K562 (cell line): ENCODE results near the gene COX14. TPM values are rescaled to one million over a fixed set of nuclear protein-coding genes. Genes with fewer than 3 reads are reported as not detected.
"Not testable (repeated sequence)": the region's sequence is repeated elsewhere in the genome, so short reads cannot be mapped to it uniquely, and the experiment has no call there.

Source experiments
- ATAC-seq: fragments of 200-7000 bp; cut with Tn5 transposase; 3 replicates; pipeline ENCODE4 v1.9.1; 2020; ENCODE audit warnings: moderate library complexity
- BruUV-seq: library from RNA; stranded (reverse); fragments of 400-500 nt; replicated peaks from 2 replicates; lab custom pipeline; 2021; lab: Mats Ljungman, UMichigan
- CTCF ChIA-PET: fragments of 300-600 bp; formaldehyde crosslinking; extraction: SDS; loops from one replicate; lab custom pipeline; 2021; ENCODE audit warnings: low intra/inter-chr PET ratio; lab: Yijun Ruan, JAX
- POLR2A ChIA-PET: fragments of 300-600, 350-650 bp; sonication (Branson Sonifier 250); formaldehyde crosslinking; extraction: SDS; loops from one replicate; lab custom pipeline; 2021; ENCODE audit warnings: antibody characterized with exemption, inconsistent platforms; lab: Yijun Ruan, JAX
- DNase-seq, 4 experiments: peaks; one replicate each; pipeline versions ENCODE4 v3.0.0 to v3.0.0-alpha.2; 2011 to 2018; ENCODE audit warnings: low spot score in 3 of 4, mixed read lengths in 3 of 4; ENCODE audit errors: extremely low read depth in 1 of 4
- FAIRE-seq: peaks from 2 replicates; lab custom pipeline; 2011; peaks lifted over from hg19 to GRCh38; lab: Jason Lieb, UNC
- H2AFZ ChIP-seq: 2 replicates; pipeline ENCODE4 v1.6.0; 2011; ENCODE audit warnings: low read depth, low read length, control low read depth, inconsistent platforms
- H3K27ac ChIP-seq: fragments of 200-600 bp; 3 replicates; pipeline ENCODE4 v1.8.0; 2011; ENCODE audit warnings: low read depth, mild to moderate bottlenecking, control low read depth, inconsistent platforms, low read length, moderate library complexity, mixed read lengths; ENCODE audit errors: extremely low read depth
- H3K27me3 ChIP-seq, 2 experiments: fragments of 300-600 bp in 1 of 2; 2 replicates in 1 of 2; 3 replicates in 1 of 2; pipeline versions ENCODE4 v1.6.0 to v1.8.0; 2011; ENCODE audit warnings: inconsistent platforms in 2 of 2, low read length in 2 of 2, mild to moderate bottlenecking in 1 of 2, mixed read lengths in 1 of 2, moderate library complexity in 1 of 2; ENCODE audit not compliant: control insufficient read depth in 2 of 2, insufficient read depth in 2 of 2
- H3K36me3 ChIP-seq: fragments of 300-600 bp; 3 replicates; pipeline ENCODE4 v1.8.0; 2011; ENCODE audit warnings: mild to moderate bottlenecking, low read length, inconsistent platforms; ENCODE audit not compliant: control insufficient read depth, insufficient read depth
- H3K4me1 ChIP-seq, 2 experiments: fragments of 200-600 bp in 1 of 2; replicated peaks in 1 of 2; 2 replicates in 1 of 2; 3 replicates in 1 of 2; pipeline versions ENCODE4 v1.5.1 to v1.8.0; 2011; ENCODE audit warnings: inconsistent platforms in 2 of 2, low read length in 2 of 2, mild to moderate bottlenecking in 1 of 2, mixed read lengths in 1 of 2, moderate library complexity in 1 of 2; ENCODE audit not compliant: control insufficient read depth in 2 of 2, insufficient read depth in 2 of 2
- H3K4me2 ChIP-seq: 2 replicates; pipeline ENCODE4 v1.6.1; 2011; ENCODE audit warnings: low read length, control low read depth, inconsistent platforms, mixed read lengths; ENCODE audit not compliant: insufficient read depth
- H3K4me3 ChIP-seq: fragments of 200-600 bp; sonication (generic), shearing (Covaris generic); 2 replicates; pipeline ENCODE4 v1.5.1; 2016; ENCODE audit warnings: control low read depth, inconsistent platforms
- H3K79me2 ChIP-seq: fragments of 200-600 bp; 3 replicates; pipeline ENCODE4 v1.8.0; 2011; ENCODE audit warnings: low read length, inconsistent platforms; ENCODE audit not compliant: control insufficient read depth, insufficient read depth
- H3K9ac ChIP-seq, 2 experiments: 2 replicates each; pipeline versions ENCODE4 v1.6.0 to v1.6.1; 2011; ENCODE audit warnings: low read depth in 2 of 2, low read length in 2 of 2, control low read depth in 1 of 2, inconsistent platforms in 1 of 2, mild to moderate bottlenecking in 1 of 2, mixed read lengths in 1 of 2; ENCODE audit not compliant: insufficient read depth in 1 of 2
- H3K9me1 ChIP-seq: one replicate; pipeline ENCODE4 v1.6.0; 2011; ENCODE audit warnings: inconsistent platforms, mild to moderate bottlenecking, low read length, moderate library complexity; ENCODE audit not compliant: control insufficient read depth, insufficient read depth
- H3K9me3 ChIP-seq: replicated peaks from 2 replicates; pipeline ENCODE4 v1.5.1; 2011; ENCODE audit warnings: low read depth, low read length, inconsistent platforms; ENCODE audit not compliant: control insufficient read depth, insufficient read depth
- H4K20me1 ChIP-seq: replicated peaks from 2 replicates; pipeline ENCODE4 v1.6.1; 2011; ENCODE audit warnings: low read length, inconsistent platforms, mixed read lengths; ENCODE audit not compliant: control insufficient read depth, insufficient read depth
- C11orf30 ChIP-seq: fragments of 450-650 bp; IDR thresholded peaks from 2 replicates; pipeline ENCODE4 v1.6.1; 2016; ENCODE audit warnings: low read depth, mild to moderate bottlenecking
- CEBPB ChIP-seq: fragments of 450-650 bp; IDR thresholded peaks from 2 replicates; pipeline ENCODE4 v1.6.1; 2016; ENCODE audit warnings: missing genetic modification characterization, missing compliant biosample characterization
- FIP1L1 ChIP-seq: fragments of 200-400 bp; formaldehyde crosslinking; IDR thresholded peaks from 2 replicates; pipeline ENCODE4 v1.6.1; 2018; ENCODE audit warnings: mild to moderate bottlenecking, low read depth, low read length; ENCODE audit not compliant: poor library complexity, severe bottlenecking
- MAFF ChIP-seq: IDR thresholded peaks from 2 replicates; pipeline ENCODE4 v1.6.1; 2012; ENCODE audit warnings: low read length, improper control_type of control experiment
- MAFG ChIP-seq: fragments of 450-650 bp; conservative IDR thresholded peaks from 2 replicates; pipeline ENCODE4 v1.6.1; 2016; ENCODE audit warnings: missing genetic modification characterization, missing compliant biosample characterization
- MAFK ChIP-seq: IDR thresholded peaks from 2 replicates; pipeline ENCODE4 v1.6.1; 2011; ENCODE audit warnings: low read length, improper control_type of control experiment
- ZNF165 ChIP-seq: fragments of 250-450 bp; sonication (Bioruptor Pico); IDR thresholded peaks from 2 replicates; pipeline ENCODE4 v1.4.0; 2020; ENCODE audit warnings: borderline replicate concordance
- ZNF316 ChIP-seq: fragments of 450-650 bp; IDR thresholded peaks from 2 replicates; pipeline ENCODE4 v1.6.1; 2016
- ZNF668 ChIP-seq: fragments of 250-450 bp; sonication (Bioruptor Pico); IDR thresholded peaks from 2 replicates; pipeline ENCODE4 v1.8.0; 2022; ENCODE audit warnings: mild to moderate bottlenecking, inconsistent platforms
- whole genome bisulfite sequencing: fragments of 100-300 bp; shearing (Covaris generic); methylation state at CpG from one replicate; pipeline ENCODE4 v1.1.6; 2016; ENCODE audit warnings: low coverage, mixed read lengths; ENCODE audit not compliant: insufficient coverage; ENCODE audit errors: missing lambda C conversion rate; 5-methylcytosine and 5-hydroxymethylcytosine counted together
- in situ Hi-C: fragments of 300-500 bp; cut with MboI; formaldehyde crosslinking; loops from 4 replicates; pipeline ENCODE4 v1.15.0; 2018; ENCODE audit warnings: inconsistent platforms, mixed read lengths
- intact Hi-C: fragments of 100-400 bp; cut with micrococcal nuclease; formaldehyde crosslinking; loops from 2 replicates; pipeline ENCODE4 v1.14.2; 2022
- polyA plus RNA-seq, 8 experiments: library from polyadenylated mRNA; depleted of rRNA in 4 of 8; stranded (reverse) in 5 of 8; unstranded in 3 of 8; fragments of >200 nt; fragmentation: Nextera tagmentation in 2 of 8; fragmentation: Illumina TruSeq in 1 of 8; extraction: Ambion mirVana in 2 of 8; extraction: Trizol in 1 of 8; gene quantifications; 2 replicates each; pipeline versions ENCODE4 v1.2.1 to v1.2.3, GENCODE V29; 2011 to 2014; ENCODE audit warnings: inconsistent platforms in 1 of 8, missing spikeins in 1 of 8
- total RNA-seq, 7 experiments: library from RNA; depleted of rRNA in 6 of 7; stranded (reverse); fragments of >200 nt in 6 of 7; fragmentation: Illumina TruSeq in 2 of 7; extraction: Trizol in 2 of 7; gene quantifications; 2 replicates each; pipeline versions ENCODE4 v1.2.1 to v1.2.3, GENCODE V29; 2011 to 2021; ENCODE audit warnings: low replicate concordance in 1 of 7

Gene COX14
- total and polyA plus RNA-seq, 9 of the 15 experiments (the other 6 are each of a cell fraction or from before 2014, with no cell fraction given), result 44.4 to 269 (median 53.4) TPM

GRCh38 chr12:50147281-50147680 is 35.2 kb downstream of the COX14 start:
- in situ Hi-C loops, result no loop called here

GRCh38 chr12:50148011-50148410 is 36.0 kb downstream of the COX14 start:
- H3K36me3 ChIP-seq, H2AFZ ChIP-seq, BruUV-seq, H3K4me2 ChIP-seq, FAIRE-seq, H3K4me3 ChIP-seq, CTCF ChIA-PET, H3K9ac ChIP-seq, H3K9me3 ChIP-seq, intact Hi-C loops, DNase-seq, H3K27ac ChIP-seq, H3K27me3 ChIP-seq, in situ Hi-C loops: not testable (repeated sequence)
- WGBS, result 57% methylated on average over 5 of the region's 6 CpGs
- peak; percentile 38; the same call in 1 of the 2 replicates for TF ChIP-seq CEBPB (tag)
- TF ChIP-seq, all 486 proteins: peak for 1; not testable (repeated sequence) for 485
- POLR2A ChIA-PET, result interaction anchor here (0.7 to 2.4 kb wide), 5 partner anchors 10 to 357 kb away, joined by 3 to 10 read pairs (median 4); partner anchors contain the start of genes CERS5, COX14 and DIP2B
- not testable (repeated sequence) for H3K79me2 ChIP-seq, H3K9me1 ChIP-seq, H3K4me1 ChIP-seq, ATAC-seq, H4K20me1 ChIP-seq

More at GRCh38 chr12:50147281-50147680, 35.2 kb downstream of the COX14 start:
- no peak for ATAC-seq
- ChIA-PET POLR2A (interaction anchor here (0.8 to 1.4 kb wide), 3 partner anchors 10 to 15 kb away, joined by 3 to 5 read pairs (median 3); no protein-coding TSS in a partner anchor), CTCF (no interaction called here)
- Histone ChIP-seq H3K27ac (no peak overlapping the region), H2AFZ (no peak overlapping the region), H3K9ac (no peak overlapping the region), H3K9me3 (no peaks in the 10 kb centered on the region), H3K79me2 (peaks cover 8% of the 10 kb centered on the region; the same call in 1 of the 3 replicates), H3K36me3 (peaks cover 14% of the 10 kb centered on the region; the same call in 1 of the 3 replicates), H3K4me2 (no peak overlapping the region), H4K20me1 (0 out of 2 replicates have a peak, but pooled peaks cover 5% of the 10 kb centered on the region), H3K9me1 (no peaks in the 10 kb centered on the region), H3K4me1 (peaks cover 0 to 4% of the 10 kb centered on the region in 2 experiments; a peak in 1 of 5 replicates), H3K27me3 (no peaks in the 10 kb centered on the region), H3K4me3 (no peak overlapping the region)
- intact Hi-C loops, result no loop called here
- no TSS peak for BruUV-seq
- no peak for FAIRE-seq
- TF ChIP-seq FIP1L1 (no peak), ZNF668 (no peak), MAFF (peak; percentile 95), C11orf30 (peak; percentile 92), MAFK (peak; percentile 96), MAFG (peak; percentile 91), ZNF316 (peak; percentile 95), ZNF165 (no peak)
- 95% methylated on average over 4 of the region's 4 CpGs for WGBS
- DNase-seq, result no peak
